Measurements from ENCODE around the gene CTSW.
"Not testable (repeated sequence)": the region's sequence is repeated elsewhere in the genome, so short reads cannot be mapped to it uniquely, and the experiment has no call there.

GRCh38 chr11:65832231-65832630 lies 47.4 kb upstream of the CTSW start:
- TF ChIP-seq CTCF (conservative IDR thresholded peaks at IDR 0.05; ENCODE audit: low read length); EZH2phosphoT487 (IDR thresholded peaks at IDR 0.05; ENCODE audit: borderline replicate concordance, low read depth, low read length): not testable (repeated sequence)
